NCI-H2227 treated with DMSO at 0.1 percent for 48 hours (cell line): Measurements from ENCODE around the gene DHRS3.
"Not testable (repeated sequence)": the region's sequence is repeated elsewhere in the genome, so short reads cannot be mapped to it uniquely, and the experiment has no call there.

Experiments used
- DNase-seq: peaks from one replicate; lab custom pipeline; 2025; lab: John Stamatoyannopoulos, UW

The DHRS3 gene, protein sequence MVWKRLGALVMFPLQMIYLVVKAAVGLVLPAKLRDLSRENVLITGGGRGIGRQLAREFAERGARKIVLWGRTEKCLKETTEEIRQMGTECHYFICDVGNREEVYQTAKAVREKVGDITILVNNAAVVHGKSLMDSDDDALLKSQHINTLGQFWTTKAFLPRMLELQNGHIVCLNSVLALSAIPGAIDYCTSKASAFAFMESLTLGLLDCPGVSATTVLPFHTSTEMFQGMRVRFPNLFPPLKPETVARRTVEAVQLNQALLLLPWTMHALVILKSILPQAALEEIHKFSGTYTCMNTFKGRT

GRCh38 chr1:12617901-12618660 is at the start of gene DHRS3:
DHRS3 (minus strand) TSS chr1:12618210; CDS start chr1:12617348, 862 bp downstream.
- DNase-seq, result peak; percentile 57

DNA sequence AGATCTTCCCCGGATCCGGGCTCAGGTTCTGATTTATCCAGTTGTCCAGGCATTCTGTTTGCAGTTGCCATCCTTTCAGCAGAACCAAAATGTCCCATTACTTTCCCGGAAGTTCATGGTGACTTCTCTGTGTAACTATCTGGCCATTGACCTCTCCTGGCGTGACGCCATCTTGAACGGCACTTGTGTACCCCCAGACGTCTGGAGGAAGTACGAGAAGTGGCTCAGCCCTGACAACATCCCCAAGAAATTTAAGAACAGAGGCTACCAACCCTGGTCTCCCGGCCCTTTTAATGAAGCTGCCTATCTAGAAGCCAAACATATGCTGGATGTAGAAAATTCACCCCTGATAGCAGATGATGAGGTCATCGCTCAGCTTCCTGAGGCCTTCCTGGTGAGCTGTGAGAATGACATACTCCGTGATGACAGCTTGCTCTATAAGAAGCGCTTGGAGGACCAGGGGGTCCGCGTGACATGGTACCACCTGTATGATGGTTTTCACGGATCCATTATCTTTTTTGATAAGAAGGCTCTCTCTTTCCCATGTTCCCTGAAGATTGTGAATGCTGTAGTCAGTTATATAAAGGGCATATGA is 48.2 kb upstream of the DHRS3 start:
- no peak for DNase-seq

DNA sequence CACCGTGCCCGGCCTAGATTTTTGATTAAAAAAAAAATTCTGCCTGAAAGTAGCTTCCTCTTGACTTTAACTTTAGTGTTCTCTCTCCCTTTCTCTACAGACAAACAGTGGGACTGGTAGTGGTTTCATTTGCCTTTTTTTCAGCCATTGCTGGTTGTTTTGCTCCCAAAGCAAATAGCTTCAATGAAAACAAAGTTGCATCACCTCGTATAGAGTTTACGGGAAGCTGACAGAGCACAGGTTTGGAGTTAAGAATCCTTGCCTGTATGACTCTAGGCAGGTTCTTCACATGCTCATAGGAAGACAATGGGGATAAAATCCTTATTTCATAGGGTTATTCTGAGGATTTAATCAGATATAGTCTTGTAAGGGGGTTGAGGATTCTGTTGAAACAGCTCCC is 47.5 kb upstream of the DHRS3 start:
- no peak for DNase-seq

GRCh38 chr1:12662556-12662955 is 44.5 kb upstream of the DHRS3 start:
- DNase-seq, result no peak

DNA sequence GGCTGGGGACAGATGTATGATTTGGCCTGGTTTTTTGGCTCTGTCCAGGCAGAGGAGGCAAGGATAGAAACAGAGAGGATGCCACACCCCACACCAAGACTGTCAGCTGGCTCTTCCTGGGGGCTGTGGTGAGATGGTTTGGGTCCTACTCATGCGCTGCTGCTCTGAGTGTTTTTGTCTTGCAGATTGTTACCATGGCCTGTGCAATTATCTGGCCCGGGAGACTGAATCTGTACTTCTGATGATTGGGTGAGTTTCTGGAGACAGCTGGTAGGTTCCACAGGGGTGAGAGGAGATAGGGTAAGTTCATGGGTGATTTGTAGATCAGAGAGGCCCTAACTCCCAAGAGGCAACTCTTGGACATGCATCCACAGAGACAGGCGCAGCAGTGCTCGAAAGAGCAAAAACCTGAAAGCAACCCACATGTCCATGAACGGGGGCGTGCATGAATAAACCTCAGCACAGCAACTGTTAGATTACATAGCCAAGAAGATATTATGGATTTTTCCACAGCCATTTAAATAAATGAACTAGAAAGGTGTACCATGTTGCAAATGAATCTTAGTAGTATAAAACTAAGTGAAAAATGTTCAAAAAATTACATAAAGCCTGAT is 43.7 kb upstream of the DHRS3 start:
- no peak for DNase-seq

DNA sequence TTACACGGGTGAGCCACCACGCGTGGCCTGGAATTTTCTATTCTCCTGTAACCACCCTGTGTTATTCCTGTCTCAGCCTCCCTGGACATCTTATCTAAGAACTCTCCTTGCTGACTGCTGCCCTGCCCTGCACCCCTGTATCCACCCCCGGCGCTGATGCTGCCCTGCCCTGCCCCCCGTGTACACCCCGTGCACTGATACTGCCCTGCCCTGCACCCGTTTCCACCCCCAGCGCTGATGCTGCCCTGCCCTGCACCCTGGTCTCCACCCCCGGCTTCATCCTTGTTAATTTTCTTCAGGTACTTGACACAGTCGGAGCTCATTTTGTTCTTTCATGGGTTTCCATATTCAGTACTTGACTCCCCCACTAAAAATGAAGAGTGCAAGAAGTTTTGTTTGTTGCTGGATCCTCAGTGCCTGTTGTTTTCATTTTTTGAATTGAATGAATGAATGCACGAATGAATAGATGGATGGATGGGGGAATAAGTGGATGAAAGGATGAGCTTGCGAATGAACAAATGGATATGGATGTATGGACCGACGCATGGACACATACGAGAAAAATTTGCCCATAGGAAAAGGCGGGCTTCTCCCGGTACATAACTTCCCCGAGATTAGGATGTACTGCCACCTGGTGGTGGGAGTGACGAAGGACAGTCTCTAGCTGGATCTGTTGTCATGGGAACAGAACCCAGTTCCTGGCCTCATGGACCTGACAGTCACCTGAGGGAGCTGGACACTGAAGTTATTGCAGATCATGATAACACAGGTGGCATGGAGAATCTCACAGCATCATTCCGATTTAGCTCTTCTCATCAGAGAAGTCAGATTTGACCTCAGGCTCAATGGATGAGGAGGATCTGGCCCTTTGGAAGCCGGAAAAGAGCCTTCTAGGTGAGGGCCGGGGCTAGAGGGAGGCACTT is 40.8 kb upstream of the DHRS3 start:
- peak; percentile 57 for DNase-seq

DNA sequence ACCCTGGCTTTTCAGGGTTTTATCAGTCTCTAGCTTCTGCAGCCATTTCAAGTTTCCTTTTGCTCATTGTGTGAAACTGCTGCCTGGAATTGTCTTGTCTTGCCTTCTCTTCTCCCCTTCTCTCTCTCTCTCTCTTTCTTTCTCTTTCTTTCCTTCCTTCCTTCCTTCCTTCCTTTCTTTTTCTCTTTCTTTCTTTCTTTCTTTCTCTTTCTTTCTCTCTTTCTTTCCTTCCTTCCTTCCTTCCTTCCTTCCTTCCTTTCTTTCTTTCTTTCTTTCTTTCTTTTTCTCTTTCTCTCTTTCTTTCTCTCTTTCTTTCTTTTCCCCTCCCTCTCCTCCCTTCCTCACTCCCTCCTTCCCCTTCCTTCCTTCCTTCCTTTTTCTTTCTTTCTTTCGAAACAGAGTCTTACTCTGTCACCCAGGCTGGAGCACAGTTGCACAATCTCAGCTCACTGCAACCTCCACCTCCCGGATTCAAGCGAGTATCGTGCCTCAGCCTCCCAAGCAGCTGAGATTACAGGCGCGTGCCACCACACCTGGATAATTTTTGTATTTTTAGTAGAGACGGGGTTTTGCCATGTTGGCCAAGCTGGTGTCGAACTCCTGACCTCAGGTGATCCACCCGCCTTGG is 40.0 kb upstream of the DHRS3 start:
- not testable (repeated sequence) for DNase-seq

DNA sequence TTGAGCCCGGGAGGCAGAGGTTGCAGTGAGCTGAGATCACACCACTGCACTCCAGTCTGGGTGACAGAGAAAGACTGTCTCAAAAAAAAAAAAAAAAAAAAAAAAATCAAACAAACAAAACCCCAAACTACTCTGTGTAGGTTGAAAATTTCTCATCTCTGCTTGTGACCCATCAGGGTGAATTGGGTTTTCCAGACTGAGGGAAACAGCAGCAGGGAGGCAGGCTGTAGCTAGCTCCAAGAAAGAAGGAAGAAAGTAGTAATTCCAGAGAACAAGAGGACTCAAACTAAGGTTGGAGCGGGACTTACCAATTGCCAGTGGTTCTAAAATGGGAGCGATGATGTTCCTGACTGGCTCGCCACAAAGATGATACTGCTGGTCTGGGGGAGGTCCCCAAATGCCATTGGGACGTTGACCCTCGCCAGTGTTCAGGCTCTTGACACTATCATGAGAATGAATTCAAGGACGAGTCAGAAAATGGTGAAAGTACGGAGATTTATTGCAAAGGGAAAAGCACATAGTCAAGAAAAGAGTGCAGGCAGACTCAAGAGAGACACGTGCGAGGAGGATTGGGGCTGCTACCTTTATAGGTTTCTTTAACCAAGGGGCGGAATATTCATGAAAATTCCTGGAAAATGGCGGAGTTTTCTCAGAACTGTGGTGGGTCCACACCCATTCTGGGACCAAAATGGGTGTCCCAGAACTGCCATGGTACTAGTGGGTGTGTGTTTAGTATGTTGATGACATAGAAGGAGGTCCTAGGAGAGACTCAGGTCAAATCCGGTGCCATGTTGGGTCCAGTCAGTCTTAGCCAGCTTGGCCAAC is 39.3 kb upstream of the DHRS3 start:
- DNase-seq, result no peak

DNA sequence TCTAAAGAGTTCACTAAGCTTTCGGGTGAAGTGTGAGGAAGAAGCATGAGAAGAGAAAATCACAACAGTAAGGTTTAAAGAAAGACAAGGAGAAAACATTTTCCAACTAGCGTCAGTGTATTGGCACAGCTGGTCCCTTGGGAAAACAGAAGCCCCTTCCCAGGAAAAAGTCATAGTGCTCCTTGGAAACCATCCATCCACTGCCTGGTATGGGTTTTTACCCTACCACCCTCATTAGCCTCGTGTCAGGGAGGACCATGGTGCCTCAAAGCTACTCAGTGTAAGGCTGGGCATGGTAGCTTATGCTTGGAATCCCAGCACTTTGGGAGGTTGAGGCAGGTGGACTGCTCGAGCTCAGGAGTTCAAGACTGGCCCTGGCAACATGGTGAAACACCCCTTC is 38.6 kb upstream of the DHRS3 start:
- no peak for DNase-seq

- no peak for DNase-seq
Observed at GRCh38 chr1:12654657-12655056, 36.6 kb upstream of the DHRS3 start.

DNA sequence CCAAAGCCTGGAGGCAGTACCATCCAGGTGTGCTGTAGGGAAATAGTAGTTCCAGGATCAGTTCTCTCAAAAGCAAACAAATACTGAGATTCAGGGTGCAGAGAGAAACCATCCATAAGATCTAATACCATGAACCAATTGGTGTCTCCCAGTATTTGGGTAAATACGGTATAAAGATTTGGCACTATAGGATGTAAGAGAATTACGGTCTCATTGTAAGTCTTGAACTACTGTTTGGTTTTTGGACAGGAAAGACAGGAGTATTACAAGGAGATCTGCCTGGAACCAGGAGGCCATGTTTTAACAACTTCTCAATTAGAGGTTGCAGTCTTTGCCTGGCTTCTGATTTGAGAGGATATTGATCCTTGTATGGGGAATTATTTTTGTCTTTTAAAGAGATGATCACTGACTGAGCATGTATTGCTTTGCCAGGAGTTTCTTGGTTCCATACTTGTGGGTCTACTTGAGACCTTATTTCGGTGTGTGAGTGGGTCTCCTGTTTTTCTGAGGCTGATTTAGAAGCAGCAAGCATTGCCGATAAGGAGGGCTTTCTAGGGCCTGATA is 36.1 kb upstream of the DHRS3 start:
- DNase-seq, result no peak

DNA sequence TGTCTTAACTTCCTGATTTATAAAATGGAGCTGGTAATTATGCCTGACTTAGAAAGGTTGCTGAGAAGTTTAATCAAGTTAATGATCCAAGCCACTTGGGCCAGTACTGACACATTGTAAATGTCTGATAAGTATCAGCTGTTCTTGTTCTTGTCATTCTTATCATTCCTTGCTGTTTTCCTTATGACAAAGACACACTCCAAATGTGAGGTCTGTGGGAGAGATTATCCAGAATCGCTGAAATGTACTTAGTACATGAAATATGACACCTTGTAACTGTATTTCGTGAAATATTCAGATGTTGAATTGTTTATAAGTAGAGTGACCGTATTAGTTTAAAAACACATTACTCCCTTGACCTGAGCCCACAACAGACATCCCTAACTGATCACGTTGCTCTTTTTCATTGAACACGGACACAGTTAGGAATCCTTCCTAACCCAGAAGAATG is 32.0 kb upstream of the DHRS3 start:
- no peak for DNase-seq

GRCh38 chr1:12648741-12649140 is 30.7 kb upstream of the DHRS3 start:
- DNase-seq, result no peak

GRCh38 chr1:12645401-12645800 is 27.4 kb upstream of the DHRS3 start:
- not testable (repeated sequence) for DNase-seq

DNA sequence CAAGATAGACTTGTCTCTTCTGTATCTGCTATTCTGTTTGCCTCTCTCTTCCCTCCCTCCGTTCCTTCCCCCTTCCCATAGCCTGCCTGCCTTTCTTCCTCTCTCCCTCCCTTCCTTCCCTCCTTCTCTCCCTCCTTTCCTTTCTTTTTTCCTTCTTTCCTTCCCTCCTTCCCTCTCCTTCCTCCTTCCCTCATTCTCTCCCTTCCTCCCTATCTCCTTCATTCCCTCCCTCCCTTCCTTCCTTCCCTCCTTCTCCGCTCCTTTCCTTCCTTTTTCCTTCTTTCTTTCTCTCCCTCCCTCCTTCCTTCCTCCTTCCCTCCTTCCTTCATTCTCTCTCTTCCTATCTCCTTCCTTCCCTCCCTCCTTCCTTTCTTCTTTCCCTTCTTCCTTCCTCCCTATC is 26.8 kb upstream of the DHRS3 start:
- DNase-seq, result no peak

- no peak for DNase-seq
Observed at GRCh38 chr1:12644237-12644636, 26.2 kb upstream of the DHRS3 start.

DNA sequence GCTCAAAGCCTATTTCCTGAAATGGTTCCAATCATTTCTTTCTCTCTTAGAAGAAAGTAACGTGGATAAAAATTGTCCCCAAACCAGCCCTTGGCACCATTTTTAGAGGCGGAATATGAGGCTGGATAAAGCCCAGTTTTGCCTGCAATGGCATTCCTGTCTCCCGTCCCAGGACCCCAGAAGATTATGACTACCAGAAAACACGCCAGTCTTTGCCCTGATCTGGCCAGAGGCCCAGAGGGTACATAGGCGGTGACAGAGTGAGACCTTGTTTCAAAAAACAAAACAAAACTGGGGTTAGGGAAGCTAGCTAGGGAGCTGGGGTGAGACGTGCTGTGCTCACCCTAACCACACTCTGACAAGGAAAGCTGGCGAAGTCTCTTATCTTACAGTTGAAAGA is 25.8 kb upstream of the DHRS3 start, which contains the start of gene AADACL4:
Gene AADACL4, plus strand, starts transcription at position 301 of the 400 bp plus-strand sequence. CDS start 462 bp downstream, outside the sequence.
- no peak for DNase-seq

- DNase-seq, result no peak
Observed at GRCh38 chr1:12643079-12643478, 25.1 kb upstream of the DHRS3 start.

DNA sequence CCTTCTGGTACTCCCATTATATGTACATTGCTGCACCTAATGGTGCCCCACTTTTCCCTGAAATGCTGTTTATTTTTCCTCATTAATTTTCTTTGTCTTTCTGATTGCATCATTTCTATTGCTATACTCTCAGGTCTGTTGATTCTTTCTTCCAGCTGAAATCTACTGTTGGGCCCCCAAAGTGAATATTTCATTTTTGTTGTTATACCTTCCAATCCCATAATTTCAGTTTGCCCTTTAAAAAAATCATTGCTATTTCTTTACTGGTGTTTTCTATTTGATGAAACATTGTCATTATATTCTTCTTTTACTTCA is 22.9 kb upstream of the DHRS3 start:
- DNase-seq, result no peak
